ENCODE results near the gene DUOXA1. TPM values are rescaled to one million over a fixed set of nuclear protein-coding genes. Genes with fewer than 3 reads are reported as not detected.

Gene DUOXA1
- total and polyA plus RNA-seq, 9 of the 15 experiments (the other 6 are each of a cell fraction or from before 2014, with no cell fraction given): 0.17 to 0.74 (median 0.24) TPM; not detected in 6

GRCh38 chr15:45150997-45151396 lies 21.3 kb upstream of the DUOXA1 start:
- ChIA-PET CTCF (ENCODE audit: low intra/inter-chr PET ratio) (no interaction called here), POLR2A (interaction anchor here (1.0 kb wide), 1 partner anchor 12 kb away, joined by 3 read pairs; no protein-coding TSS in a partner anchor)
- intact Hi-C loops (cut with micrococcal nuclease) (no loop called here), in situ Hi-C loops (cut with MboI) (no loop called here)
- H3K36me3 ChIP-seq (ENCODE audit: control insufficient read depth, insufficient read depth, low read length): no peaks in the 10 kb centered on the region
- H3K79me2 ChIP-seq (ENCODE audit: control insufficient read depth, insufficient read depth, low read length): no peaks in the 10 kb centered on the region
- ATAC-seq (no peak), FAIRE-seq (no peak), DNase-seq (ENCODE audit: extremely low read depth in 1 of 4, low spot score in 3 of 4) (no peak)
- H3K4me1 ChIP-seq (replicated peaks in 1 of 2; ENCODE audit: control insufficient read depth in 2 of 2, insufficient read depth in 2 of 2, low read length in 2 of 2): peaks cover 0 to 6% of the 10 kb centered on the region in 2 experiments; a peak in 1 of 5 replicates
- no peak overlapping the region for H3K9ac ChIP-seq (ENCODE audit: insufficient read depth in 1 of 2, low read depth in 2 of 2, low read length in 2 of 2)
- BruUV-seq (replicated peaks): no TSS peak
- H3K9me3 ChIP-seq (replicated peaks; ENCODE audit: control insufficient read depth, insufficient read depth, low read depth, low read length): no peaks in the 10 kb centered on the region
- no peak overlapping the region for H3K27ac ChIP-seq (ENCODE audit: extremely low read depth, low read depth, low read length)
- 47% methylated on average over 6 of the region's 6 CpGs for WGBS (ENCODE audit: insufficient coverage, low coverage, missing lambda C conversion rate)
- no peaks in the 10 kb centered on the region; the same call in 1 of the 2 replicates for H4K20me1 ChIP-seq (replicated peaks; ENCODE audit: control insufficient read depth, insufficient read depth, low read length)
- H3K4me3 ChIP-seq: no peak overlapping the region
- no peak overlapping the region for H3K4me2 ChIP-seq (ENCODE audit: insufficient read depth, low read length)
- no peaks in the 10 kb centered on the region for H3K9me1 ChIP-seq (ENCODE audit: control insufficient read depth, insufficient read depth, low read length)
- H2AFZ ChIP-seq (ENCODE audit: low read depth, low read length): no peak overlapping the region
- peaks cover 2 to 19% of the 10 kb centered on the region in 2 experiments; a peak in 4 of 5 replicates for H3K27me3 ChIP-seq (ENCODE audit: control insufficient read depth in 2 of 2, insufficient read depth in 2 of 2, low read length in 2 of 2)
- no peak for TF ChIP-seq U2AF2 (optimal IDR thresholded peaks at IDR 0.05; ENCODE audit: low read depth, low read length)
- TF ChIP-seq EP400 (IDR thresholded peaks at IDR 0.05): no peak
- TF ChIP-seq REST (IDR thresholded peaks at IDR 0.05; ENCODE audit: borderline replicate concordance): no peak
- no peak for TF ChIP-seq REST (CRISPR knock-in tag; IDR thresholded peaks at IDR 0.05; ENCODE audit: low read depth)
- no peak for TF ChIP-seq CBX3 (IDR thresholded peaks at IDR 0.05; ENCODE audit: borderline replicate concordance in 1 of 2, low read length in 2 of 2)
- TF ChIP-seq, protein P1, sequence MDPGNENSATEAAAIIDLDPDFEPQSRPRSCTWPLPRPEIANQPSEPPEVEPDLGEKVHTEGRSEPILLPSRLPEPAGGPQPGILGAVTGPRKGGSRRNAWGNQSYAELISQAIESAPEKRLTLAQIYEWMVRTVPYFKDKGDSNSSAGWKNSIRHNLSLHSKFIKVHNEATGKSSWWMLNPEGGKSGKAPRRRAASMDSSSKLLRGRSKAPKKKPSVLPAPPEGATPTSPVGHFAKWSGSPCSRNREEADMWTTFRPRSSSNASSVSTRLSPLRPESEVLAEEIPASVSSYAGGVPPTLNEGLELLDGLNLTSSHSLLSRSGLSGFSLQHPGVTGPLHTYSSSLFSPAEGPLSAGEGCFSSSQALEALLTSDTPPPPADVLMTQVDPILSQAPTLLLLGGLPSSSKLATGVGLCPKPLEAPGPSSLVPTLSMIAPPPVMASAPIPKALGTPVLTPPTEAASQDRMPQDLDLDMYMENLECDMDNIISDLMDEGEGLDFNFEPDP (CRISPR knock-in tag; IDR thresholded peaks at IDR 0.05): no peak
- no peak for TF ChIP-seq CBX1 (IDR thresholded peaks at IDR 0.05; ENCODE audit: low read depth)
- no peak for TF ChIP-seq PRPF4 (IDR thresholded peaks at IDR 0.05; ENCODE audit: insufficient read depth, low read depth, low read length, poor library complexity, severe bottlenecking)
- no peak for TF ChIP-seq NCOA1 (IDR thresholded peaks at IDR 0.05; ENCODE audit: low read depth)
- no peak for TF ChIP-seq ZNF76 (CRISPR knock-in tag; IDR thresholded peaks at IDR 0.05; ENCODE audit: borderline replicate concordance)
- TF ChIP-seq ZNF449 (CRISPR knock-in tag; IDR thresholded peaks at IDR 0.05): no peak
- TF ChIP-seq CBX2 (IDR thresholded peaks at IDR 0.05; ENCODE audit: insufficient read depth, low read length, poor library complexity, severe bottlenecking): no peak
